ENCODE measurements around the gene CPEB4.

- TF ChIP-seq, protein P1, sequence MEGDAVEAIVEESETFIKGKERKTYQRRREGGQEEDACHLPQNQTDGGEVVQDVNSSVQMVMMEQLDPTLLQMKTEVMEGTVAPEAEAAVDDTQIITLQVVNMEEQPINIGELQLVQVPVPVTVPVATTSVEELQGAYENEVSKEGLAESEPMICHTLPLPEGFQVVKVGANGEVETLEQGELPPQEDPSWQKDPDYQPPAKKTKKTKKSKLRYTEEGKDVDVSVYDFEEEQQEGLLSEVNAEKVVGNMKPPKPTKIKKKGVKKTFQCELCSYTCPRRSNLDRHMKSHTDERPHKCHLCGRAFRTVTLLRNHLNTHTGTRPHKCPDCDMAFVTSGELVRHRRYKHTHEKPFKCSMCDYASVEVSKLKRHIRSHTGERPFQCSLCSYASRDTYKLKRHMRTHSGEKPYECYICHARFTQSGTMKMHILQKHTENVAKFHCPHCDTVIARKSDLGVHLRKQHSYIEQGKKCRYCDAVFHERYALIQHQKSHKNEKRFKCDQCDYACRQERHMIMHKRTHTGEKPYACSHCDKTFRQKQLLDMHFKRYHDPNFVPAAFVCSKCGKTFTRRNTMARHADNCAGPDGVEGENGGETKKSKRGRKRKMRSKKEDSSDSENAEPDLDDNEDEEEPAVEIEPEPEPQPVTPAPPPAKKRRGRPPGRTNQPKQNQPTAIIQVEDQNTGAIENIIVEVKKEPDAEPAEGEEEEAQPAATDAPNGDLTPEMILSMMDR (IDR thresholded peaks at IDR 0.05) = no peak
- TF ChIP-seq, protein P2, sequence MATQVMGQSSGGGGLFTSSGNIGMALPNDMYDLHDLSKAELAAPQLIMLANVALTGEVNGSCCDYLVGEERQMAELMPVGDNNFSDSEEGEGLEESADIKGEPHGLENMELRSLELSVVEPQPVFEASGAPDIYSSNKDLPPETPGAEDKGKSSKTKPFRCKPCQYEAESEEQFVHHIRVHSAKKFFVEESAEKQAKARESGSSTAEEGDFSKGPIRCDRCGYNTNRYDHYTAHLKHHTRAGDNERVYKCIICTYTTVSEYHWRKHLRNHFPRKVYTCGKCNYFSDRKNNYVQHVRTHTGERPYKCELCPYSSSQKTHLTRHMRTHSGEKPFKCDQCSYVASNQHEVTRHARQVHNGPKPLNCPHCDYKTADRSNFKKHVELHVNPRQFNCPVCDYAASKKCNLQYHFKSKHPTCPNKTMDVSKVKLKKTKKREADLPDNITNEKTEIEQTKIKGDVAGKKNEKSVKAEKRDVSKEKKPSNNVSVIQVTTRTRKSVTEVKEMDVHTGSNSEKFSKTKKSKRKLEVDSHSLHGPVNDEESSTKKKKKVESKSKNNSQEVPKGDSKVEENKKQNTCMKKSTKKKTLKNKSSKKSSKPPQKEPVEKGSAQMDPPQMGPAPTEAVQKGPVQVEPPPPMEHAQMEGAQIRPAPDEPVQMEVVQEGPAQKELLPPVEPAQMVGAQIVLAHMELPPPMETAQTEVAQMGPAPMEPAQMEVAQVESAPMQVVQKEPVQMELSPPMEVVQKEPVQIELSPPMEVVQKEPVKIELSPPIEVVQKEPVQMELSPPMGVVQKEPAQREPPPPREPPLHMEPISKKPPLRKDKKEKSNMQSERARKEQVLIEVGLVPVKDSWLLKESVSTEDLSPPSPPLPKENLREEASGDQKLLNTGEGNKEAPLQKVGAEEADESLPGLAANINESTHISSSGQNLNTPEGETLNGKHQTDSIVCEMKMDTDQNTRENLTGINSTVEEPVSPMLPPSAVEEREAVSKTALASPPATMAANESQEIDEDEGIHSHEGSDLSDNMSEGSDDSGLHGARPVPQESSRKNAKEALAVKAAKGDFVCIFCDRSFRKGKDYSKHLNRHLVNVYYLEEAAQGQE (IDR thresholded peaks at IDR 0.05; ENCODE audit: insufficient read depth in 1 of 2, low read depth in 2 of 2, low read length in 1 of 2) = no peak
- TF ChIP-seq POLR2AphosphoS5 (IDR thresholded peaks at IDR 0.05; ENCODE audit: low read depth, low read length) (no peak), SIN3A (IDR thresholded peaks at IDR 0.05; ENCODE audit: borderline replicate concordance, insufficient read depth, low read depth, low read length) (no peak)
Measured at GRCh38 chr5:173848986-173849596, 39.1 kb upstream of the CPEB4 start.

Data from Panc1 (cell line).